Measurements from ENCODE around the gene MIPEP. TPM values are rescaled to one million over a fixed set of nuclear protein-coding genes. Genes with fewer than 3 reads are reported as not detected.

Gene MIPEP
- polyA plus RNA-seq, 1 donor (not counting 4 experiments of a cell fraction or from before 2014, with no cell fraction given) = 35.0 TPM

- TF ChIP-seq CTCF (optimal IDR thresholded peaks at IDR 0.05 in 1 of 3, IDR thresholded peaks at IDR 0.05 in 1 of 3, conservative IDR thresholded peaks at IDR 0.05 in 1 of 3; ENCODE audit: extremely low read depth in 1 of 3, insufficient read depth in 2 of 3, low read length in 3 of 3) (no peak), EZH2 (IDR thresholded peaks at IDR 0.05; ENCODE audit: low read length) (no peak)
- Histone ChIP-seq H3K27me3 (ENCODE audit: control insufficient read depth, extremely low read depth, insufficient read depth, low read length) (no peaks in the 10 kb centered on the region), H3K9me3 (ENCODE audit: control insufficient read depth, low read depth, low read length) (no peaks in the 10 kb centered on the region), H3K4me1 (ENCODE audit: control insufficient read depth, extremely low read depth, insufficient read depth, low read length) (peaks cover 4% of the 10 kb centered on the region), H3K79me2 (ENCODE audit: control insufficient read depth, insufficient read depth, low read length) (no peaks in the 10 kb centered on the region), H2AFZ (ENCODE audit: control insufficient read depth, low read length) (no peak overlapping the region), H3K4me3 (ENCODE audit: control insufficient read depth in 2 of 3, extremely low read depth in 1 of 3, insufficient read depth in 2 of 3, low read depth in 1 of 3, low read length in 3 of 3) (no peak overlapping the region), H4K20me1 (ENCODE audit: control insufficient read depth, extremely low read depth, insufficient read depth, low read length) (no peaks in the 10 kb centered on the region), H3K27ac (ENCODE audit: control insufficient read depth, insufficient read depth, low read length) (no peak overlapping the region), H3K4me2 (ENCODE audit: control insufficient read depth, extremely low read depth, insufficient read depth, low read depth, low read length) (no peak overlapping the region), H3K9me1 (ENCODE audit: control insufficient read depth, extremely low read depth, insufficient read depth, low read length) (no peaks in the 10 kb centered on the region), H3K9ac (ENCODE audit: control insufficient read depth, extremely low read depth, insufficient read depth, low read length) (no peak overlapping the region), H3K36me3 (ENCODE audit: control insufficient read depth in 2 of 2, extremely low read depth in 1 of 2, insufficient read depth in 2 of 2, low read length in 2 of 2) (no peaks in the 10 kb centered on the region)
- dilution Hi-C loops (cut with MboI; ENCODE audit: extremely low pct_ligation_motif_present, low sequenced_read_pairs) = loop anchor here (10.0 kb wide), 1 partner anchor 296 kb away; no protein-coding TSS in a partner anchor
- DNase-seq (ENCODE audit: low read depth, low spot score) (no peak), FAIRE-seq (no peak)
Measured at GRCh38 chr13:23919006-23919405, 29.8 kb upstream of the MIPEP start.

GRCh38 chr13:23918208-23918607 lies 29.0 kb upstream of the MIPEP start:
- Histone ChIP-seq H3K4me1 (ENCODE audit: control insufficient read depth, extremely low read depth, insufficient read depth, low read length) (peaks cover 4% of the 10 kb centered on the region), H3K9me1 (ENCODE audit: control insufficient read depth, extremely low read depth, insufficient read depth, low read length) (no peaks in the 10 kb centered on the region), H2AFZ (ENCODE audit: control insufficient read depth, low read length) (no peak overlapping the region), H3K4me2 (ENCODE audit: control insufficient read depth, extremely low read depth, insufficient read depth, low read depth, low read length) (no peak overlapping the region), H3K9me3 (ENCODE audit: control insufficient read depth, low read depth, low read length) (no peaks in the 10 kb centered on the region), H3K4me3 (ENCODE audit: control insufficient read depth in 2 of 3, extremely low read depth in 1 of 3, insufficient read depth in 2 of 3, low read depth in 1 of 3, low read length in 3 of 3) (no peak overlapping the region), H3K9ac (ENCODE audit: control insufficient read depth, extremely low read depth, insufficient read depth, low read length) (no peak overlapping the region), H3K27ac (ENCODE audit: control insufficient read depth, insufficient read depth, low read length) (no peak overlapping the region), H3K27me3 (ENCODE audit: control insufficient read depth, extremely low read depth, insufficient read depth, low read length) (no peaks in the 10 kb centered on the region), H3K36me3 (ENCODE audit: control insufficient read depth in 2 of 2, extremely low read depth in 1 of 2, insufficient read depth in 2 of 2, low read length in 2 of 2) (no peaks in the 10 kb centered on the region), H3K79me2 (ENCODE audit: control insufficient read depth, insufficient read depth, low read length) (no peaks in the 10 kb centered on the region), H4K20me1 (ENCODE audit: control insufficient read depth, extremely low read depth, insufficient read depth, low read length) (no peaks in the 10 kb centered on the region)
- TF ChIP-seq EZH2 (IDR thresholded peaks at IDR 0.05; ENCODE audit: low read length) = no peak
- no peak for TF ChIP-seq CTCF (optimal IDR thresholded peaks at IDR 0.05 in 1 of 3, IDR thresholded peaks at IDR 0.05 in 1 of 3, conservative IDR thresholded peaks at IDR 0.05 in 1 of 3; ENCODE audit: extremely low read depth in 1 of 3, insufficient read depth in 2 of 3, low read length in 3 of 3)
- FAIRE-seq = no peak
- dilution Hi-C loops (cut with MboI; ENCODE audit: extremely low pct_ligation_motif_present, low sequenced_read_pairs) = loop anchor here (10.0 kb wide), 1 partner anchor 297 kb away; no protein-coding TSS in a partner anchor
- DNase-seq (ENCODE audit: low read depth, low spot score) = no peak
